D341Med (cell line): Measurements from ENCODE around the gene FOXJ3.

Source experiments
- DNase-seq: peaks from one replicate; pipeline ENCODE4 v3.0.0; 2012; ENCODE audit warnings: low spot score

FOXJ3 gene

DNA sequence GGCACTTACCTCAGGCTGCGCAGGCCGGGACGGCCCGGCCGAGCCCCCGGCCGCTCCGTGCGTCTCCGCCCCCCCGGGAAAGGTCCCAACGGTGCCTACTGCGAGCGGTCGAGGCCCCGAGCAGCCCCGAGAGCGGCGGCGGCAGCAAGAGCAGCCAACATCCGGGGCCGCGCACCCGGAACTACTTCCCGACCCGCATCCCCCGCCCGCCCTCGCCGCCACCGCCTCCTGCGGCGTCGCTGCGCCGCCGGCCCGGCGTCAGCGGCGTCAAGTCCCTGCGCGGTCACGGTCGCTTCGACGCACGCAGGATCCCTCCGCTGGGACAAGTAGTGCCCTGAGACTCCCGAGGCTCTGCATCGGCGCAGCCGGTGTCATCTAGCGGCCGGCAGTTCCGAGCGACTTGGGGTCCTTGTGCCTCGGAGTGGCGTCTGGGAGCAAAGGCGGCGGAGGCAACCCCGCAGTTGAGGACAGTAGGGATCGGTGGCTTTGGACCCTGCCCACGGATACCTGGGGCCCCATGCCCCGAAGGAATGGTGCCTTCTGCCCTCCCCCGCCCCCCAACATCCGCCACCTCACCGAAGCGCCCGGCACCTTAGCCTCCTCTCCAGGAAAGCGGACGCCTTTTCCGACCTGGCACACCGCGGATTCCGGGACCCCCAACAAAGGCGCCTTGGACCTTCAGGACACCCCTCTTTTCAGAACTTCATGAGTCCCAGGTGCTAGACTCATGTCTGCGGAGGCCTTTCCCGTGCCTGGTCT, at the start of gene FOXJ3:
TSS of gene FOXJ3 (minus strand) at position 186 of the 759 bp plus-strand sequence. CDS start 24,142 bp downstream, outside the sequence.
- DNase-seq, result peak; percentile 97

DNA sequence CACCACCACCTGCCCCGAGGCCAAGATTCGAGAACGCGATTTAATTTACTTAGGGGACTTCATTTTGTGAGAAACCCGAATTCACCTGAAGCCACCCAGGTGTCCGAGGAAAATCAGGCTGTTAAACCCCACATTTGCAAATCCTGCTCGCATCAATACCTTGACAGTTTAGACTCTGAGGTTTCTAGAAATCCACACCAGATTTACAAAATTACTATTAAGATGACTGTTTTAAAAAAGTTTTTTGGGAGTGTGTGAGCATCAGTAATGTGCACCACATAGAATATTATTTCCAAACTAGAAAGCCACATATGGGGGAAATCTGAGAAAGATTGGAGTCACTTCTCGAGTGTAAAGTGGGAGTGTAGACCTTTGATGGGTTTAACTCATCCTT, 46.2 kb upstream of the FOXJ3 start:
- DNase-seq, result no peak

DNA sequence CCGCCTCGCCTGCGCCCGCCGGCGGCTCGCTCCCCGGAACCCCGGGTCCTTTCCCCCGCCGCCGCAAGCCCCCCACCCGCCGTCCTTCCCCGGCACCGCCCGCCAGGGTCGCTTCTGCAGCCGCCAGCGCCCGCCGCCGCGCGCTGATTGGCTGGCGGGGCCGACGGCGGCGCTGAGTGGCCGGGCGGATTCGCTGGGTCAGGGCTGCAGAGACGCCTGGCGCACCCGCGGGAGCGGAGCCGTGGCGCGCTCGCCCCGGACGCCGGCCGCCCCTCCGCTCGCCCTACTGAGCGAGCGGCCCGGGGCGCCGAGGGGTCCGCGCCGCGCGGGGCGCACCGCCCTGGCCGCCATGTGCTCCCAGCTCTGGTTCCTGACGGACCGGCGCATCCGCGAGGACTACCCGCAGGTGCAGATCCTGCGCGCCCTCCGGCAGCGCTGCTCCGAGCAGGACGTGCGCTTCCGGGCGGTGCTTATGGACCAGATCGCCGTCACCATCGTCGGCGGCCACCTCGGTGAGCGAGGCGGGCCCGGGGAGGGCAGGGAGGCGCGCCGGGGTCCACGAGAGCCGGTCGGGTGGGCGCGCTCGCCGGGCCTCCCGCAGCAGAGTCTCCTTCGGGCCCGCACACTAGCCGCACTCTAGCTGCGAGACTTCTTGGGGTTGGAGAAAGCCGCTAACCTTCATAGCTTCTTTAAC, 45.7 kb upstream of the FOXJ3 start, which contains the start of gene RIMKLA:
TSS of gene RIMKLA (plus strand) at position 207 of the 694 bp plus-strand sequence. CDS start at position 350, 143 bp downstream.
- peak; percentile 97 for DNase-seq

DNA sequence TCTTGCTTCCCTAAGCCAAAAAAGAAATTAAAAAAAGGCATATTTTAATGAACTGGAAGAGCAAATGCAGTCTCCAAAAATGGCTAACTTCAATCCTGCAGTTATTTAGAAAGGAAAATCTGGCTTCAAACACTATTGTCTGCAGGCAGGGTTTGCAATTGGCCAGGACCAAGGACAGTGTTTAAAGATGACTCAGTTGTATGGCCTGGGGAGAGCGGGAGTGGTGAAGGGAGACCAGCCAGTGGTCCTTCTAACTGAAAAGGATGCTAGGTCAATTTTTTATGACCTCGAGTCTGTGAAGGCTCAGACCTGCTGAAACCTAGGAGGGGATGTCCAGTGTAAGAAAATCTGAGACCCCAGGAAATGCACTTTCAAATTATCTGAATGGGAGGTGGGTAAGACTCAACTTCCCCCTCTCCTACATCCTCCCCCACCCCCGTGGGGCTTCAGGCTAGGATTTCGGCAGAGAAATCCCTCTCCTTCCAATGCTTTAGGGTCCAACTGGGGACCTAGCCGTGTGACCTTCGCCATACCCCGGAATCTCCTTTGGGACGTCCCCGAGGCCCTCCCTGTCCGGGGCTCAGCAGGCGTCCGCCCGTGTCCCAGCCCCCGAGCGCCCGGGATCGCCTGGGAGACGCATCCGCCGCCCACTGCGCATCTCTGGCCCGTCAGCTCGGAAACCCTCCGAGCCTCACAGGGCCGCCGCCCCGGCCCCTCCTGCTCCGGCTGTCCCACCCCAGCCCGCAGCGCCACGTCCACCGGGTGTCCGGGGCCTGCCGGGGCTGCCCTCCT, 45.0 kb upstream of the FOXJ3 start:
- DNase-seq, result no peak

DNA sequence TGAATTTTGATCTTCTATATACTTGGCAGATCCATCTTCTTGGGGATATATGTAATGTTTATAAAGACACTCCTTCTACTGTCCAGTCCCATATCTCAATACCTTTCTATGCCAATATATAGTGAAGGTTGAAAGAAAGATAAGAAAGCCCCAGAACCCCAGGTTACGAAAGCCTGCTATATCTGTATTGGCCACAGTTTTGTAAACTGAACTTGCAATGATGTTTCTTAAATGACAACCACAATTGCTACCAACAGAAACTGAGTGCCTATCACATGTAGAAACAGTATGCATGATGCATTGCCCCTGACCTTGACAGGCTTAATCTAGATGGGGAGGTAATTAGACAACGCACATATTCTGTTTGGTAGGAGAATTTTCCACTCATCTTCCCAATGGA, 37.8 kb upstream of the FOXJ3 start:
- DNase-seq, result no peak

DNA sequence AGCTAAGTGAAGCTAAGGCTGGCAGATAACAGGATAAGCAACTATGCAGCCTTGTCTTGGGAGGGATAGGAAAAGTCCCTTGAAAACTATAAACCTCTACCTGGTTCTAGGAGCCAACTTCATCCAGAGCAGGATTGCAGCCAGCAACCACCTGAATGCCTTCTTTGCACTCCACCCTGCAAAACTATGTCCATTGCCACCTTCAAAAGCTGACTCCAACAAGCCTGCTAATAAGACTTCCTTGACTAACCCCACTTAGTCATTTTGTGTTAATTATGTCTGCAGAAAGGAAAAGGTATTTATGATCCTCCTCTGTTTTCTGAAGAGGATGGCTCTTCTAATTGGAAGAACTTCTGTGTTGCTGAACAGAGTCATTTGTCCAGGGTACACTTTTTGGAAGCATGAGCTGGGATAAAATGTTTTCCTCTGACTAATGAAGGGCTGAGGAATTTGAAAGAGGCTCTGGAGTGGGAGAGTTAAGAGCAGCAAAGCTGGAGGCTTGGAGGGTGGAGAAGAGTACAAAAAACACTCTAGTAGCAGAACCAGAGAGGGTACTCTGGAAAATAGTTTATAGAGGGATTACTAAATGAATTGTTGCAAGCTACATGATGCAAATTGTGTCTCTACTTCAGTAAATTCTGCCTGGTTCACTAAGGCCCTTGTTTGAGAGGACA, 36.0 kb upstream of the FOXJ3 start:
- DNase-seq, result no peak

DNA sequence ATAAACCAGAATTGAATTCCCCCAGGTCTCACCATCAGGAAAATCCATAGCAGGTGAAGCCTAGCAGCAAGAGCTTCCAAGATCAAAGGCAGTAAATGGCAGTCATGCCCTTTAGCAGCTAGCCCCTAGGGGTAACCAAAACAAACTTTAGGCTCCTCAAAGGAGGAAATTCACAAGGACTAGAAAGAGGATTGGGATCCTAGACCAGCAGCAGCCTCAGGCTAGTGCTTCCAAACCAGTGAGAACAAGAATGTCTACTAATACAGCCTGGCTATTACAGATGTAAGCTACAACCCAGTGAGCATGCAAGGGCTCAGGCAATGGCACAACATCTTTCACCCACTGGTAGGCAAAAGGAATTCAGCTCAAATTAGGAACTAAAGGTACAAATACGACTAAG, 34.4 kb upstream of the FOXJ3 start:
- no peak for DNase-seq

DNA sequence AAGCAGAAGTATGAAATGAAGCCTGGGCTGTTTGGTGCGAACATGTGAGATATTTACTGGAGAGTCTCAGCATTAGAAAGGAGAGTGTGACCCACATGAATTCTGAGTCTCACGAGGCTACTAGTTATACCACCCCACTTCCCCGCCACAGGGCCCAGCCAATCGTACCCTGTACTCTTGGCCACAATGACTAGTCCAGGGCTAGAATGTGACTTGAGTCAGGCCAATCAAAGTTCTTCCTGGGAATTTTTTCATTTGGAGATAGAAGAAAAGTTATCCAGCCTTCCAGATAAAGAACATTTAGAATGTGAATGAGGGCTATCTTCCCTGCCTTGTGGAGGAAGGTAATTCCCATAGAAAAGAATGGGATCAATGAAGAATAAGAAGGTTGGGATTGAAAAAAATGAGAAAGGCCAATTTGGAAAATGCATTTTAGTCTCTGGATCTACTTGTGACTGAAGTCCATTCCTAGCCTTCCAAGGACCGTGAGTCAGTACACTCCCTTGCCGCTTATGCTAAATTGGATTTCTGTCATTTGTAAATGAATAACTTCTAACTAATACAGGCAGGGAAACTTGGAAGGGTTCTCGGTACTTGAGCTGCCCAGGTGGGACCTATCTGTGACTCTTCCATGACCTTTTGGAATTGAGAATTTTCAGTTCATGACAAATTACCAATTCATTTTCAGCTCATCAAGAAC, 33.2 kb upstream of the FOXJ3 start:
- DNase-seq, result no peak

DNA sequence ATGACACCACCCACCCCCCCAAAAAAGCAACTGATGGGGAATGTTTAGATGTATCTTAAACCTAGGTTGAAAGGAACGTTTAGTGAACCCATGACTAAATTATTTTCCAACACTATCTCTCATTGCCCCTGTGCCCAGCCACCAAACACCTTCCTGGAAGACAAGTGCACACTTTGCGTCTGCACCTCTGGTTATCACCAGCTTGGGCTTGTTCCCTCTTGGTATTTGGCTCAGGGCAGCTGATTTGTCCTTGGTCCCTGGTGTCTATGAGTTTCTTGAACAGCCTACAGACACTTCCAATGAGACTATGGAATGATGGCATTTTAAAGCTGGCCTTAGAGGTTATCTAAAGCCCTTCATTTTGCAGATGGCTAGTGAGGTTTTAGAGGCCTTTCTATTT, 30.1 kb upstream of the FOXJ3 start:
- no peak for DNase-seq

DNA sequence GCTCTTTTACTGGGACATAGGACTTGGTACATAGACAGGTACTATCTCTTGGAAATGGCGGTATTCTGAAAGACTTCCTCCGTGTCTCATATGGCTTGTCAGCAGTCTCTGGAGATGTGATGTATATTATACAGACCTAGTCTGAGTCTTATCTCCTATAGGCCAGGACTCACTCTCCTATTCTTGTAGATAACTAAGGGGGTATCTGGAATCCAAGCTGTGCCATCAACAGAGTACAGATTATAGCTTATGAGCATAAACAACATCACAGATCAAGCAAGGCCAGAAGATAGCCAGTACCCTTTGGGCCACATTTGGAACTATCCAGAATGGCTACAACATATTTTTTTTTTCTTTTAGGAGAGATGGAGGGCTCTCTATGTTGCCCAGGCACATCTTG, 29.5 kb upstream of the FOXJ3 start:
- no peak for DNase-seq

DNA sequence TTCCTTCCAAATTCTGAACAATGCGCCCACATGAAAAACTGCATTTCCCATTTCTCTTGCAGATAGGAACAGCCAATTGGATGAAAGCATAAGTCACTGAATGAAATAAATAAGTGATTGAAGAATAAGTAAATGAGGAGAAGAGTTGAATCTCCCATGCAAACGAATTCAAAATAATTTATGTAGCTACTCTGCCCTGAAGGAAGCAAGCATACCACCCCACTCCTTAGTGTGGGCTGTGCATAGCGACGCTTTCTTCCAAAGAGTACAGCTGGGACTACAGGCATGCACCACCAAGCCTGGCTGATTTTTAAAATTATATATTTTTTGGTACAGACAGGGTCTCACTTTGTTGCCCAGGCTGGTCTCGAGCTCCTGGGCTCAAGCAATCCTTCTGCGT, 29.1 kb upstream of the FOXJ3 start:
- no peak for DNase-seq

DNA sequence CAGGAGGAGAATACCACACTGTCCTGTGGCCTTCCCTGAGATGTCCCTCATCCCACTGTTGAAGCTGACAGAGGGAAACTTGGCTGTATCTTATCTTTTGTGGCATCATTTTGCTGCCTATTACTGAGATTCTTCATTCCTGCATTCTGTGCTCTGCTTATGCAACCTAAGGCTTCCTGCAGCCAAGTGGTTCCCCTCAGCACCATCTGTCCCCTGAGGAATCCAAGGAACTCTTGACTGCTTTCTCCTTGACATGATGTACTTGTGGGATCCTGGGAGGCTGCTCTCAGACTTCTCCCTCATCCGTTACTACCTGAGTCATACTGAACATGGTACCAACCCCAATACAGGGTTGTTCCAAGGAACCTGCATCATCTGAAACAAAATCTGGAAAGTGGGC, 24.4 kb upstream of the FOXJ3 start:
- no peak for DNase-seq

DNA sequence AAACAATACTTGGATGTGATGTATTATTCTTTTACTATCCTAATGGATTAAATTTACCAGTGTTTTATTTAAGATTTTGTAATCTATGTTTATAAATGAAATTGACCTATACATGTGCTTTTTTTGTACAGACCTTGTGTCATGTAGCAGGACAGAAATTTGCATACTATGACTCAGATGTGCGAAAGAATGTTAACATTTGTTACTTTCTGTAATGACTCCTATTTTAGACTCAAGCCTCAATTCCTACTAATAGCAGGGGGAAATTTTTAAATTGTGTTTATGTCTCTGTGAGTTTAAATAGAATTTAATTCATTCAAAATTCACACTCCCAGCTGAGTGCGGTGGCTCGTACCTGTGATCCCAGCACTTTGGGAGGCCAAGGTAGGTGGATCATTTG, 23.8 kb upstream of the FOXJ3 start:
- DNase-seq, result no peak

DNA sequence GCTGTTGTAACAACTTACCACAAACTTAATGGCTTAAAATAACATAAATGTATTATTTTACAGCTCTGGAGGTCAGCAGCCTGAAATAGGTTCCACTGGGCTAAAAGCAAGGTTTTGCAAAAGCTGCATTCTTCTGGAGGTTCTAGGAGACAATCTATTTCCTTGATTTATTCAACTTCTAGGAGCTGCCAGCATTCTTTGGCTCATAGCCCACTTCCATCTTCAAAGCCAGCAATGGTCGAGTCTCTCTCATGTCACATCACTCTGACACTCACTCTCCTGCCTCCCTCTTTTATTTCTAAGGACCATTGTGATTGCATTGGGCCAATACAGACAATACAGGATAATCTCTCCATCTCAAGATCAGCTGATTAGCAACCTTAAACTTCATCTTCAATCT, 15.1 kb upstream of the FOXJ3 start:
- no peak for DNase-seq

DNA sequence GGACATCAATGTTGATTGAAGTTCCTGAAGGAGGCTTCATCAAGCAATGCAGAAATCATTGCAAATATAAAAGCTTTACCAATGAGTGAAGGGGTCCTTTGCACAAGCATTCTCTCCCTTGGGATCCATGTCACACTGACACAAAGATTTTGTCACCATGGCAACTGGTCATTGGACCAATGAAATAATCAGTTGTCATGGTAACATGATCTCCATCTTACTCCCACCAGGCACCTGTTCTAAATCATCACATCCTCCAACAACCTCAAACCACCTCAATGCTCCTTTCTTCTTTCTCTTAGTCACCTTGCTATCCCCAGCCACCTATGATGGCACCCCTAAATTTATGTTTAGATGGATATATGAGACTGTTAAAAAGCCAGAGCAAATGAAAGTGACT, 13.5 kb upstream of the FOXJ3 start:
- DNase-seq, result no peak

DNA sequence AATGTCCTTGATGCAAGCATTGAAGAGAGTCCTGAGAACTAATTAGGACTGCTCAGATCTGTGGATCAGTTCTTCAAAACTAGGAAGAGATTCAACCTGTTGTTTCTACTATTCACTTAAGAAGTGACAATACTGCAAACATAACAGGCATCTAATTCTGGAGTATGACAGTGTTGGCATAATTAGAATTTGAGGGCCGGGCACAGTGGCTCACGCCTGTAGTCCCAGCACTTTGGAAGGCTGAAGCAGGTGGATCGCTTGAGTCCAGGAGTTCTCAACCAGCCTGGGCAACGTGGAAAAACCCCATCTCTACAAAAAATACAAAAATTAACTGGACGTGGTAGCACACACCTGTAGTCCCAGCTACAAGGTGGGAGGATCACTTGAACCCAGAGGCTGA, 8.0 kb upstream of the FOXJ3 start:
- no peak for DNase-seq

DNA sequence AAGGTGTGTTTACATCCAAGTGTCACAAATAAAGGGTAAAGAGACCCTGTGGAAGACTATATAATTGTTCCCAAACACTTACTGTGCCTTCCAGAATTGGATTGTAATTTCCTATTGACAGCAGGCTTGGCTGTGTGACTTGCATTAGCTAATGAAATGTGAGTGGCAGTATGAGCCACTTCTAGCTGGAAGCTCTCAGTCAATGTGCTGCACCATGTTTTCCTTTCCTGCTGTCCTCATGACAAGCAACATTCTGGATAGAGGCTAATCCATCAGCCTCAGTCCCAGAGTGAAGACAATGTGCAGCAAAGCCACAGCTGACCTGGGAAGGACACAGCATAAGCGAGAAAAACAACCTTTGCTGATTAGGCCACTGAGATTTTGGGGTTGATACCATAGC, 5.9 kb upstream of the FOXJ3 start:
- no peak for DNase-seq

DNA sequence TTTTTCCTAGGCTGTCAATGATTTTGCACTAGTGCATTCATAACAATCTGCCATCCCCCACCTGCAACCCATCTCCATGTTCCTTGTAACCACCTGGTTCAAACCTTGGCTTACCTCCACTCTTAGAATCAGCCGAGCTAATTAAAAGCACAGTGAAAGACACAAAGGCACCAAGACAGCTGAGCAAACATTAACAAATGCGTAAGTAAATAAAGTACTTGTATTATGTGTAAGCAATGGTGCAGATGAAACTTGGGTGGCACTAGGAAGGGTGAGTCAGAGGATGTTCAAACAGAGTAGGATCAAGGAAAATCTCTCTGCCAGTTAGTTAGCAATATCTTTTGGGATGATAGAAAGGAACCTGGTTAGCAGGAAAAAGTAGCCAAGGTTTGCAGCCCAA, 5.1 kb upstream of the FOXJ3 start:
- DNase-seq, result no peak

DNA sequence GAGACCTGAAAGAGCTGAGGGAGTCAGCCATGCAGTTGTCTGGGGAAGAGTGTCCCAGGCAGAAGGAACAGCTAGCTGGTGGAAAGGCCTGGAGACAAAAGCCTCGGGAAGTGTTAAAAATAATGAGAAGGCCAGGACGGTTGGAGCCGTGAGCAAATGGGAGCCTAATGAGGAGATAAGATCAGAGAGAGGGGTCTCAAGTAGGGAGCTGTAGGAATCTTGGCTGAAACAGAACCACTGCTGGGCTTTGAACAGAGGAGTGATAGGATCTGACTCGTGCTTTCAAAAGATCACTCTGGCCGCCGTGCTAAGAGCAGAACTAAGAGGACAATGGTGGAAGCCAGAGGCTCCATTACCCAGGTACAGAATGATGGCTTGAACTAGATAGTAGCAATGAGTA, 1.9 kb upstream of the FOXJ3 start:
- no peak for DNase-seq

DNA sequence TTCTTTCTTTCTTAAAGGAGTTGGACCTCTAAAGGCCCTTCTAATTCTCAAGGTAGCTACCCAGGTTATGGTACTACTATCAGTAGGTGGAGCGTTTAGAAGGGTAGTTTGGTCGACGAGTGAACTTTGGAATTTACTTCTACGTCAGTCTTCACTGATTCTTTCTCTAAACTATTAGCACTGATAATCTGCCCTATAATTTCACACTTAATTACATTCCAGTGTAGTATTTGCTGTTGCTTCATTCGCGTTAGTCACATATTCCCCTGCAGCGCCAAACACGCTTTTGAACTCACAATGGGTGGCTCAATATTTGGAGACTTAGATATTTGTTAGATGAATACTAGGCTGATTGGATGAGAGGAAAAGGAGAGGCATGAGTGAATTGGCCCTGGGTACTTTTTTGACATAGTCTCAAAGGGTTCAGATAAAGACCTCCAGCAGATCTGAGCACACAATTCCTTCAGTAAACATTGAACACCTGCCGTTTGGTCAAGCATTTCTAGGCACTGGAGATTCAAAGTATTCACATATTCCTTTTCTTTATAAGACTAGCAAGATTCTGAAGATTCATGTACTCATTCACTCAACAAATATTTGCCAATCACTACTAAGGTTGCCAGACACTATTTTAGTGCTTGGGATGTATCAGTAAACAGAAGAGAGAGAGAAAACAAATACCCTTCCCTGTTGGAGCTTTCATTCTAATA, 929 bp upstream of the FOXJ3 start:
- DNase-seq, result no peak
